ENCODE measurements around the gene MCM5.

- TF ChIP-seq CTCF (conservative IDR thresholded peaks at IDR 0.05) (no peak), ZFX (IDR thresholded peaks at IDR 0.05) (no peak)
Observed at GRCh38 chr22:35439365-35439717, 39.4 kb downstream of the MCM5 start.

Measured in C4-2B (cell line).